Fibroblast of lung (primary cell): Measurements from ENCODE around the gene PAK6.

Experiments used
- EZH2 ChIP-seq: IDR thresholded peaks from 2 replicates; pipeline ENCODE4 v1.5.1; 2012; ENCODE audit warnings: low read length, control low read depth, mild to moderate bottlenecking; ENCODE audit errors: missing control alignments
- TF ChIP-seq, protein P1 (sequence below), 2 donors: IDR thresholded peaks in 1 of 2; conservative IDR thresholded peaks in 1 of 2; 1 replicate in 1 of 2; 2 replicates in 1 of 2; pipeline ENCODE4 v1.5.1; 2011 to 2012; ENCODE audit warnings: low read length in 2 of 2, control low read depth in 1 of 2, inconsistent platforms in 1 of 2, low read depth in 1 of 2, mild to moderate bottlenecking in 1 of 2

- TF ChIP-seq, protein P1, sequence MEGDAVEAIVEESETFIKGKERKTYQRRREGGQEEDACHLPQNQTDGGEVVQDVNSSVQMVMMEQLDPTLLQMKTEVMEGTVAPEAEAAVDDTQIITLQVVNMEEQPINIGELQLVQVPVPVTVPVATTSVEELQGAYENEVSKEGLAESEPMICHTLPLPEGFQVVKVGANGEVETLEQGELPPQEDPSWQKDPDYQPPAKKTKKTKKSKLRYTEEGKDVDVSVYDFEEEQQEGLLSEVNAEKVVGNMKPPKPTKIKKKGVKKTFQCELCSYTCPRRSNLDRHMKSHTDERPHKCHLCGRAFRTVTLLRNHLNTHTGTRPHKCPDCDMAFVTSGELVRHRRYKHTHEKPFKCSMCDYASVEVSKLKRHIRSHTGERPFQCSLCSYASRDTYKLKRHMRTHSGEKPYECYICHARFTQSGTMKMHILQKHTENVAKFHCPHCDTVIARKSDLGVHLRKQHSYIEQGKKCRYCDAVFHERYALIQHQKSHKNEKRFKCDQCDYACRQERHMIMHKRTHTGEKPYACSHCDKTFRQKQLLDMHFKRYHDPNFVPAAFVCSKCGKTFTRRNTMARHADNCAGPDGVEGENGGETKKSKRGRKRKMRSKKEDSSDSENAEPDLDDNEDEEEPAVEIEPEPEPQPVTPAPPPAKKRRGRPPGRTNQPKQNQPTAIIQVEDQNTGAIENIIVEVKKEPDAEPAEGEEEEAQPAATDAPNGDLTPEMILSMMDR (conservative IDR thresholded peaks at IDR 0.05 in 1 of 2, IDR thresholded peaks at IDR 0.05 in 1 of 2; ENCODE audit: low read depth in 1 of 2, low read length in 2 of 2): no peak
- TF ChIP-seq EZH2: no peak
These were observed 13.2 kb downstream of the PAK6 start for GRCh38 chr15:40252141-40252437.
